Measurements from ENCODE around the gene HYKK.

DNA sequence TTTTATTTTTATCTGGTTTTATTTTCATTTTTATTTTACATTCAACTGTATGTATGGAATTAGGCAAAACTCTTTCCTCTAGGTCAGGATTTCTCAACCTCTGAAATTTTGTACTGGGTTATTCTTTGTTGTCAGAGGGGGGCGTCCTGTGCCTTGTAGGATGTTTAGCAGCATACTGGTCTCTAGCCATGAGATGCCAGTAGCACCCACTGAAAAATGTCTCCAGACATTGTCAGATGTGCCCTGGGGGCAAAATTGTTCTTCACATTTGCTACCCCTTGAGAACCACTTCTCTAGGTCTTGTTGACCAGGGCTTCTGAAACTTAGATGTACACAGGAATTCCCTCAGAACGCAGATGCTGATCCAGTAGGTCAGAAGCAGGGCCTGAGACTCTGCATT, 63.3 kb downstream of the HYKK start:
- TF ChIP-seq POLR2A (IDR thresholded peaks at IDR 0.05) (no peak), POLR2AphosphoS5 (IDR thresholded peaks at IDR 0.05) (no peak)
- TF ChIP-seq, protein P1, sequence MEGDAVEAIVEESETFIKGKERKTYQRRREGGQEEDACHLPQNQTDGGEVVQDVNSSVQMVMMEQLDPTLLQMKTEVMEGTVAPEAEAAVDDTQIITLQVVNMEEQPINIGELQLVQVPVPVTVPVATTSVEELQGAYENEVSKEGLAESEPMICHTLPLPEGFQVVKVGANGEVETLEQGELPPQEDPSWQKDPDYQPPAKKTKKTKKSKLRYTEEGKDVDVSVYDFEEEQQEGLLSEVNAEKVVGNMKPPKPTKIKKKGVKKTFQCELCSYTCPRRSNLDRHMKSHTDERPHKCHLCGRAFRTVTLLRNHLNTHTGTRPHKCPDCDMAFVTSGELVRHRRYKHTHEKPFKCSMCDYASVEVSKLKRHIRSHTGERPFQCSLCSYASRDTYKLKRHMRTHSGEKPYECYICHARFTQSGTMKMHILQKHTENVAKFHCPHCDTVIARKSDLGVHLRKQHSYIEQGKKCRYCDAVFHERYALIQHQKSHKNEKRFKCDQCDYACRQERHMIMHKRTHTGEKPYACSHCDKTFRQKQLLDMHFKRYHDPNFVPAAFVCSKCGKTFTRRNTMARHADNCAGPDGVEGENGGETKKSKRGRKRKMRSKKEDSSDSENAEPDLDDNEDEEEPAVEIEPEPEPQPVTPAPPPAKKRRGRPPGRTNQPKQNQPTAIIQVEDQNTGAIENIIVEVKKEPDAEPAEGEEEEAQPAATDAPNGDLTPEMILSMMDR (IDR thresholded peaks at IDR 0.05 in 8 of 11, conservative IDR thresholded peaks at IDR 0.05 in 3 of 11), result no peak
